Uterus (tissue), 4 donors: ENCODE results near the gene CNPY1. TPM values are rescaled to one million over a fixed set of nuclear protein-coding genes. Genes with fewer than 3 reads are reported as not detected.
"Not testable (repeated sequence)": the region's sequence is repeated elsewhere in the genome, so short reads cannot be mapped to it uniquely, and the experiment has no call there.

Source experiments
- DNase-seq, 2 donors: peaks; one replicate each; pipeline ENCODE4 v3.0.0-alpha.2; 2019 to 2020
- H3K27ac ChIP-seq, 2 donors: fragments of 200-600 bp; sonication (generic); 1 replicate in 1 of 2; 2 replicates in 1 of 2; pipeline ENCODE4 v1.5.1; 2016 to 2018
- H3K27me3 ChIP-seq, 2 donors: fragments of 200-600 bp; sonication (generic); one replicate each; pipeline ENCODE4 v1.5.1; 2018 to 2019; ENCODE audit warnings: control low read depth in 1 of 2
- H3K36me3 ChIP-seq, 2 donors: fragments of 200-600 bp; sonication (generic); one replicate each; pipeline ENCODE4 v1.5.1; 2019; ENCODE audit warnings: control low read depth in 1 of 2
- H3K4me1 ChIP-seq, 2 donors: fragments of 200-600 bp; sonication (generic); one replicate each; pipeline ENCODE4 v1.5.1; 2018 to 2019; ENCODE audit warnings: control low read depth in 1 of 2
- H3K4me3 ChIP-seq, 2 donors: fragments of 200-600 bp; sonication (generic); 1 replicate in 1 of 2; 2 replicates in 1 of 2; pipeline ENCODE4 v1.5.1; 2018 to 2019; ENCODE audit warnings: mild to moderate bottlenecking in 1 of 2
- H3K9me3 ChIP-seq, 2 donors: fragments of 200-600 bp; sonication (generic); one replicate each; pipeline ENCODE4 v1.5.1; 2019; ENCODE audit warnings: control low read depth in 1 of 2
- POLR2A ChIP-seq, 2 donors: fragments of 450-650 bp; IDR thresholded peaks; one replicate each; pipeline ENCODE4 v1.6.1; 2016; ENCODE audit warnings: antibody characterized with exemption in 2 of 2, mild to moderate bottlenecking in 1 of 2, moderate library complexity in 1 of 2
- intact Hi-C: fragments of 100-400 bp; cut with DNase I; formaldehyde crosslinking; loops from one replicate; pipeline ENCODE4 v1.15.1; 2023; ENCODE audit warnings: low total_unique reads
- total RNA-seq, 4 donors: library from RNA; depleted of rRNA in 3 of 4; stranded (reverse); fragments of >200 nt in 3 of 4; gene quantifications; one replicate each; pipeline versions ENCODE4 v1.1.0 to v1.2.4, GENCODE V29; 2014 to 2023
- TF ChIP-seq, protein P1 (sequence below), 4 experiments: fragments of 200-600 bp in 2 of 4; fragments of 450-650 bp in 2 of 4; sonication (generic) in 2 of 4; IDR thresholded peaks; one replicate each; pipeline ENCODE4 v1.5.1; 2016 to 2019; ENCODE audit warnings: antibody characterized with exemption in 4 of 4, mild to moderate bottlenecking in 2 of 4, moderate library complexity in 1 of 4
- donor health status: DM: yes; HTN: yes; CAD: no.

Gene CNPY1
- total RNA-seq: not detected

DNA sequence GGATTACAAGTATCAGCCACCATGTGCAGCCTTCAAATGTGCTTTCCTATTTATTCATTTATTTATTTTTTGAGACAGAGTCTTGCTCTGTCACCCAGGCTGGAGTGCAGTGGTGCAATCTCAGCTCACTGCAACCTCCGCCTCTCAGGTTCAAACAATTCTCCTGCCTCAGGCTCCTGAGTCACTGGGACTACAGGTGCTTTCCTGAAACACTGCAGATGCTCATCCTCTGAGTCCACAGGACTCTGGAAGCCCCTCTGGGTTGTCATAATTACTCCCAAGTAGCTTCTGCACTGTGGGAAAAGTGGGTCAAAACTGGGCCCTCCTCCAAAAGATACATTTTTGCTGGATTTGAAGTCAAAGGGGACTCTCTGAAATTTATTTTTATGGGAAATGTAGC, at the start of gene CNPY1:
TSS of gene CNPY1 (minus strand) at position 111 of the 400 bp plus-strand sequence. CDS start 630 bp downstream, outside the sequence.
- H3K27ac ChIP-seq, H3K36me3 ChIP-seq, intact Hi-C loops, H3K9me3 ChIP-seq, H3K27me3 ChIP-seq, DNase-seq, H3K4me1 ChIP-seq, H3K4me3 ChIP-seq: not testable (repeated sequence)

DNA sequence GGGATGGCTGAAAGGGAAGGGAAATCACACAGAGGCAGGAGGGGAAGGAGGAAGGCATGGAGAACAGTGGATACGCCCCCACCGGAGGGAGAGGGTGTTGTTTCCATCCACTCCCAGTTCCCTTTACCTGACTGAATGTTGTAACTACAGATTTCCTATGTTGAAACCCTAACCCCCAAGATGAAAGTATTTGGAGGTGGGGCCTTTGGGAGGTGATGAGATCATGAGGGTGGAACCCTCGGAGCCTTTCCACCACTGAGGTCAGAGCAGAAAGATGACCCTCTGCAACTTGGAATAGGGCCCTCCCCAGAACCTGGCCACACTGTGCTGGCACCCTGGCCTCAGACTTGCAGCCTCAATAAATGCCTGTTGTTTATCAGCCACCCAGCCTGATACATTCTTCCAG, 48.6 kb upstream of the CNPY1 start:
- Histone ChIP-seq H3K4me3 (no peak overlapping the region), H3K27me3 (peaks cover 0 to 6% of the 10 kb centered on the region in 2 donors), H3K9me3 (no peaks in the 10 kb centered on the region), H3K4me1 (no peaks in the 10 kb centered on the region), H3K36me3 (no peaks in the 10 kb centered on the region), H3K27ac (no peak overlapping the region)
- no peak for DNase-seq
- intact Hi-C loops: loop anchor here (10.0 kb wide), 2 partner anchors 140 to 170 kb away; no protein-coding TSS in a partner anchor
- no peak for TF ChIP-seq POLR2A (IDR thresholded peaks at IDR 0.05)
- TF ChIP-seq, protein P1, sequence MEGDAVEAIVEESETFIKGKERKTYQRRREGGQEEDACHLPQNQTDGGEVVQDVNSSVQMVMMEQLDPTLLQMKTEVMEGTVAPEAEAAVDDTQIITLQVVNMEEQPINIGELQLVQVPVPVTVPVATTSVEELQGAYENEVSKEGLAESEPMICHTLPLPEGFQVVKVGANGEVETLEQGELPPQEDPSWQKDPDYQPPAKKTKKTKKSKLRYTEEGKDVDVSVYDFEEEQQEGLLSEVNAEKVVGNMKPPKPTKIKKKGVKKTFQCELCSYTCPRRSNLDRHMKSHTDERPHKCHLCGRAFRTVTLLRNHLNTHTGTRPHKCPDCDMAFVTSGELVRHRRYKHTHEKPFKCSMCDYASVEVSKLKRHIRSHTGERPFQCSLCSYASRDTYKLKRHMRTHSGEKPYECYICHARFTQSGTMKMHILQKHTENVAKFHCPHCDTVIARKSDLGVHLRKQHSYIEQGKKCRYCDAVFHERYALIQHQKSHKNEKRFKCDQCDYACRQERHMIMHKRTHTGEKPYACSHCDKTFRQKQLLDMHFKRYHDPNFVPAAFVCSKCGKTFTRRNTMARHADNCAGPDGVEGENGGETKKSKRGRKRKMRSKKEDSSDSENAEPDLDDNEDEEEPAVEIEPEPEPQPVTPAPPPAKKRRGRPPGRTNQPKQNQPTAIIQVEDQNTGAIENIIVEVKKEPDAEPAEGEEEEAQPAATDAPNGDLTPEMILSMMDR (IDR thresholded peaks at IDR 0.05): no peak

DNA sequence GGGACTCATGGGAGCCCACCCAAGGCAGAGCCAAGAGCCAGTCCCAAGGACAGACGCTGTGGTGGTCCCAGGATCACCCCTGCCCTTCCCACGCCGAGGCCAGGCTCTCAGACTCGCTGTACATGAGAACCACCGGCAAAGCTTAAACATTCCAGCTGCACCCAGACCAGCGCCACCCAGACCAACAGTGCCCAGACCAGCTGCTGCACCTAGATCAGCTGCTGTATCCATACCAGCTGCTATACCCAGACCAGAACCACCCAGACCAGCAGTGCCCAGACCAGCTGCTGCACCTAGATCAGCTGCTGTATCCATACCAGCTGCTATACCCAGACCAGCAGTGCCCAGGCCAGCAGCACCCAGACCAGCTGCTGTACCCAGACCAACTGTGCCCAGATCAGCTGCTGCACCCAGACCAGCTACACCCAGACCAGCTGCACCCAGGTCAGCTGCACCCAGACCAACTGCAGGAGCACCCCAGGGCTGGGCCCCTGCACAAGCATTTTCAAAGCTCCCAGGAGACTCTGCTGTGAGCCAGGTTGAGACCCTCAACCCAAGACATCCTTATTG, 47.9 kb upstream of the CNPY1 start:
- Histone ChIP-seq H3K4me1 (no peaks in the 10 kb centered on the region), H3K27ac (no peak overlapping the region), H3K36me3 (no peaks in the 10 kb centered on the region), H3K9me3 (no peaks in the 10 kb centered on the region), H3K27me3 (peaks cover 0 to 1% of the 10 kb centered on the region in 2 donors), H3K4me3 (no peak overlapping the region)
- intact Hi-C loops: loop anchor here (10.0 kb wide), 2 partner anchors 141 to 171 kb away; no protein-coding TSS in a partner anchor
- no peak for DNase-seq
- TF ChIP-seq, protein P1 (IDR thresholded peaks at IDR 0.05): no peak
- no peak for TF ChIP-seq POLR2A (IDR thresholded peaks at IDR 0.05)

DNA sequence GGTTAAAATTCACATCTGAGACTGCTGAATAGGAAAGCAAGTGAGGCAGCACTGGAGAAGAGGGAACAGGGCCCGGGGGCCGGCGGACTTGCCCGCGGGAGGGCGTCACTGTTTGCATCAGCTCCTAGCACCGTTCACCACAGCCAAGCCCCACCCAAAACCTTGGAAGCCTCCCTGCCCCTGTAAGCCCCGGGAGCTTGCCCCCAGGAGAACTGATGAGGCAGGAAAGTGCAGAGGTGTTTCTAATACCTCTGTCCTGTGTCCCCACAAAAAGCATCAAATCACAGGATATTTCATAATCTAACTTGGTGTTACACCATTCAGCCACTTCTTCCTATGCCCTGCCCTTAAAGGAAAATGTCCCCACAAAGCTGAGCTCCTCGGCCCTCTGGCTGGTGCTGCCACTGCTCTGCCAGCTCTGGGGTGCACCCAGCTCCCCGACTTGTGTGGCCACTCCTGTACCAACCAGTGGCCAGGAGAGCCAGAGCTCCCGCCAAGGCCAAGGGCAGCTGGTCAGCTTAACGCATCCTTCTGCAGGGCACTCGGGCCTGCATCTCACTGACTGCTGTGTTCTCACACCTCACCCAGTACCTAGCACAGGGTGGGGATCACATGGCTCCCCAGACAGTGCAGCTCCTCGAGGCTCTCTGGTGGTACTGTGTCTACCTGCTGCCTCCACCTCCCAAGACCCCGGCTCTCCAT, 47.3 kb upstream of the CNPY1 start:
- no peak for DNase-seq
- no peaks in the 10 kb centered on the region for H3K27me3 ChIP-seq
- no peaks in the 10 kb centered on the region for H3K9me3 ChIP-seq
- H3K27ac ChIP-seq: no peak overlapping the region
- intact Hi-C loops: loop anchor here (10.0 kb wide), 2 partner anchors 141 to 171 kb away; no protein-coding TSS in a partner anchor
- no peaks in the 10 kb centered on the region for H3K4me1 ChIP-seq
- no peaks in the 10 kb centered on the region for H3K36me3 ChIP-seq
- H3K4me3 ChIP-seq: no peak overlapping the region
- no peak for TF ChIP-seq POLR2A (IDR thresholded peaks at IDR 0.05)
- TF ChIP-seq, protein P1 (IDR thresholded peaks at IDR 0.05): no peak

DNA sequence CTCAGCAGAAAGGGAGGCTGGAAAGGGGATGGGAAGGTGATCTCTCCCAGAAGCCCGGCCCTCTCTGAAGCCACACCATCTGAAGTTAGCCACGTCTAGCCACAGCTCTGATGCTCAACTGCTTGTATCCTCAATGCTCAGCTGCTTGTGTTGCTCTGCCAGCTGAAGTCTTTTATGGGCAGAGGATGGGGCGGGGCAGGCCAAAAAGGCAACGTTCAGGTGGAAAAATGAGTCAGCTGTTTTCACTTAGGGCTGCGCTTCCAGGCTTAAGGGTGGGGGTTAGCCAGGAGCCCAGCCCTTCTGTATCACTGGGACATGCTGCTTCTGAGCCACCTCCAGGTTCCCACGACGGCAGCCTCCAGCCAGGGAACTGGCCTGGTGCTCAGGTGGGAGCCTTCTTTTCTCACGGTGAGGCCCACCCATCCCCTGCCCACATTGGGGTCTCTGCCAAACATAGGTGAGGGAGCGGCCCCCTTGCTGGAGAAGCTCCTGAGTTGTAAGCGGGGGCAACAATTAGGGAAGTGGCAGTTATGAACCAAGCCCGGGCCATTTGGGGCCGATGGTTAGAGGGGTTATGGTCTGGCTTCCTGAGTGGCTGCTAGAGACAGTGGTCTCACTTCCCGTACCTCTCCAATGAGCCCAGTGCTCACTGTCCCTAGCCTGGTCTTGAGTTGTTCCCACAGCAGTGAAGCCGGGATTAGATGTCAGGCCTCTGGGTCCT, 44.9 kb upstream of the CNPY1 start:
- no peaks in the 10 kb centered on the region for H3K36me3 ChIP-seq
- H3K4me1 ChIP-seq: no peaks in the 10 kb centered on the region
- no peaks in the 10 kb centered on the region for H3K27me3 ChIP-seq
- H3K4me3 ChIP-seq: no peak overlapping the region
- H3K27ac ChIP-seq: no peak overlapping the region
- no peaks in the 10 kb centered on the region for H3K9me3 ChIP-seq
- intact Hi-C loops: loop anchor here (10.0 kb wide), 2 partner anchors 144 to 174 kb away; no protein-coding TSS in a partner anchor
- TF ChIP-seq POLR2A (IDR thresholded peaks at IDR 0.05): no peak
- TF ChIP-seq, protein P1 (IDR thresholded peaks at IDR 0.05): no peak
- DNase-seq: no peak
